Adrenal gland (tissue), 12 donors: ENCODE results near the gene ORC6. TPM values are rescaled to one million over a fixed set of nuclear protein-coding genes. Genes with fewer than 3 reads are reported as not detected.

ENCODE experiments used
- DNase-seq, 7 donors: peaks; one replicate each; pipeline ENCODE4 v3.0.0-alpha.2; 2019 to 2020
- H3K27ac ChIP-seq, 5 donors: fragments of 200-600 bp; sonication (generic) in 4 of 5; 1 replicate in 3 of 5; 2 replicates in 2 of 5; pipeline versions ENCODE4 v1.5.1 to v1.8.0; 2016 to 2020; ENCODE audit warnings: mild to moderate bottlenecking in 1 of 5
- H3K27me3 ChIP-seq: fragments of 200-600 bp; 2 replicates; pipeline ENCODE4 v1.8.0; 2021
- H3K36me3 ChIP-seq, 2 donors: fragments of 200-600 bp; replicated peaks in 1 of 2; 1 replicate in 1 of 2; 2 replicates in 1 of 2; pipeline versions ENCODE4 v1.5.1 to v1.8.0; 2018 to 2022
- H3K4me1 ChIP-seq, 2 donors: fragments of 200-600 bp; replicated peaks in 1 of 2; 1 replicate in 1 of 2; 2 replicates in 1 of 2; pipeline versions ENCODE4 v1.5.1 to v1.8.0; 2018 to 2021
- H3K4me3 ChIP-seq, 4 donors: fragments of 200-600 bp; sonication (generic) in 3 of 4; one replicate each; pipeline ENCODE4 v1.5.1; 2016 to 2018
- H3K9me3 ChIP-seq, 3 donors: fragments of 200-600 bp; sonication (generic) in 1 of 3; replicated peaks in 1 of 3; 1 replicate in 2 of 3; 2 replicates in 1 of 3; pipeline versions ENCODE4 v1.5.1 to v1.8.0; 2016 to 2021
- CTCF ChIP-seq, 6 experiments: fragments of 450-650 bp in 4 of 6; fragments of 200-600 bp in 2 of 6; sonication (generic) in 1 of 6; IDR thresholded peaks; 1 replicate in 5 of 6; 2 replicates in 1 of 6; pipeline versions ENCODE4 v1.5.1 to v1.8.0; 2016 to 2021; ENCODE audit warnings: antibody characterized with exemption in 6 of 6, mild to moderate bottlenecking in 2 of 6, moderate library complexity in 1 of 6
- POLR2A ChIP-seq, 2 donors: fragments of 450-650 bp; IDR thresholded peaks; one replicate each; pipeline ENCODE4 v1.6.1; 2017; ENCODE audit warnings: antibody characterized with exemption in 2 of 2, mild to moderate bottlenecking in 2 of 2, moderate library complexity in 1 of 2
- WGBS, 4 donors: extraction: QIAGEN DNeasy Blood & Tissue Kit in 2 of 4; methylation state at CpG; one replicate each; pipeline versions ENCODE4 v1.1.5 to v1.1.7; 2013 to 2017; 5-methylcytosine and 5-hydroxymethylcytosine counted together
- intact Hi-C, 2 donors: fragments of 100-400 bp; cut with DNase I; formaldehyde crosslinking; loops; one replicate each; pipeline versions ENCODE4 v1.14.1 to v1.15.0; 2022 to 2023
- polyA plus RNA-seq, 3 donors: library from polyadenylated mRNA; stranded (reverse); fragments of 200-250 nt in 2 of 3; fragments of 350-450 nt in 1 of 3; fragmentation: Illumina TruSeq in 1 of 3; extraction: RNeasy Lipid Tissue Mini Kit (QIAGEN cat#74804) in 1 of 3; gene quantifications; one replicate each; pipeline ENCODE4 v1.2.3, GENCODE V29; 2013 to 2014
- total RNA-seq, 9 donors: library from RNA; depleted of rRNA in 4 of 9; stranded (reverse); fragments of >200 nt in 4 of 9; fragments of 120-200 nt in 1 of 9; fragmentation: NEBNext Ultra II Directional in 1 of 9; extraction: Animal tissue kit (Norgen Biotek cat#: 25700) in 1 of 9; gene quantifications; one replicate each; pipeline versions ENCODE4 v1.1.0 to v1.2.4, GENCODE V29; 2013 to 2023
- donor health status: healthy with polysubstance abuse.
- donor health status: Bipolar disorder and iron deficiency.
- donor health status: DM: yes; HTN: yes; CAD: no.
- donor health status: DM: no; HTN: no; CAD: no.
- donor health status: DM: no; HTN: no; CAD: no.
- donor health status: DM: yes; HTN: yes; CAD: no.

ORC6 gene
- total and polyA plus RNA-seq, 12 donors: 0.55 to 16.1 (median 2.6) TPM; not detected in 1

GRCh38 chr16:46693598-46693997 is 4.1 kb downstream of the ORC6 start:
- TF ChIP-seq POLR2A (IDR thresholded peaks at IDR 0.05) (no peak), CTCF (IDR thresholded peaks at IDR 0.05) (no peak)
- H3K9me3 ChIP-seq: no peaks in the 10 kb centered on the region
- H3K27ac ChIP-seq: no peak overlapping the region
- H3K36me3 ChIP-seq: no peaks in the 10 kb centered on the region
- H3K4me3 ChIP-seq: no peak overlapping the region
- H3K27me3 ChIP-seq: no peaks in the 10 kb centered on the region
- intact Hi-C loops: no loop called here
- DNase-seq: no peak
- peaks cover 8 to 10% of the 10 kb centered on the region in 2 donors for H3K4me1 ChIP-seq
- WGBS, 4 donors: 91 to 95% (median 94%) methylated on average over 2 of the region's 2 CpGs

DNA sequence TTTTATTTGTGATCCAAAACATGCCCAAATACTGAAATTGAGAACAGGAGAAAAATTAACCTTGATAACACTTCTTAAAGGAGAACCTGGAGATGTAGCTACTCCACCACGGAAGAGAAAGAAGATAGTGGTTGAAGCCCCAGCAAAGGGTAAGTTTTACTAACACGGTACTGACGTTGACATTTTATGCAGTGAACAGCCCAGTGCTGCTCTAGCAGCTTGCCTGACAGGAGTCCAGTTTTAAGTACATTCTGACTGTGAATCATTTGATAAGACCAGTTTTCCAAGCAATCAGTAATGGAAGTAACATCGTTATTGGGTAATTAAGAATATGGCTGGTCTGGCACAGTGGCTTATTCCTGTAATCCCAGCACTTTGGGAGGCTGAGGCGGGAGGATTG is 6.5 kb downstream of the ORC6 start:
- Histone ChIP-seq H3K27ac (no peak overlapping the region), H3K4me3 (no peak overlapping the region), H3K9me3 (no peaks in the 10 kb centered on the region), H3K27me3 (no peaks in the 10 kb centered on the region), H3K36me3 (no peaks in the 10 kb centered on the region), H3K4me1 (peaks cover 0 to under 1% of the 10 kb centered on the region in 2 donors)
- WGBS, 4 donors: 85 to 94% (median 93%) methylated on average over 5 of the region's 5 CpGs
- TF ChIP-seq CTCF (IDR thresholded peaks at IDR 0.05) (no peak), POLR2A (IDR thresholded peaks at IDR 0.05) (no peak)
- intact Hi-C loops: no loop called here
- no peak for DNase-seq

DNA sequence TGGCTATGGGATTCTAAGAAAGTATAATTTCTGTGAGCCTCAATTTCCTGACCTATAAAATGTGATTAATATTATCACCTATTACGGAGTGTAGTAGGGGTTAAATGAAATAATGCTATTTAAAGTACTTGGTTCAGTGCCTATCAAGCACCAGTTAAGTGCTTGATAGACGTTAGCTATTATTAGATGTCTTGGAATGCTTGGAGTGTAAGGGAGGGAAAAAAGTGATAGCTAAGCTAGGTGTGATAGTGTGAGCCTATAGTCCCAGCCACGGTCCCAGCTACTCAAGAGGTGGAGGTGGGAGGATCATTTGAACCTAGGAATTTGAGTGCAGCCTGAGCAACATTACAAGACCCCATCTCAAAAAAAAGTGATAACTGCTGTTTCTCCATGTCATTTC is 7.5 kb downstream of the ORC6 start:
- H3K4me3 ChIP-seq: no peak overlapping the region
- no peaks in the 10 kb centered on the region for H3K9me3 ChIP-seq
- H3K27me3 ChIP-seq: no peaks in the 10 kb centered on the region
- 83 to 92% (median 91%) methylated on average over 3 of the region's 3 CpGs for WGBS, 4 donors
- no peak for DNase-seq
- intact Hi-C loops: no loop called here
- H3K27ac ChIP-seq: no peak overlapping the region
- no peaks in the 10 kb centered on the region for H3K36me3 ChIP-seq
- H3K4me1 ChIP-seq: no peaks in the 10 kb centered on the region
- TF ChIP-seq CTCF (IDR thresholded peaks at IDR 0.05) (no peak), POLR2A (IDR thresholded peaks at IDR 0.05) (no peak)

DNA sequence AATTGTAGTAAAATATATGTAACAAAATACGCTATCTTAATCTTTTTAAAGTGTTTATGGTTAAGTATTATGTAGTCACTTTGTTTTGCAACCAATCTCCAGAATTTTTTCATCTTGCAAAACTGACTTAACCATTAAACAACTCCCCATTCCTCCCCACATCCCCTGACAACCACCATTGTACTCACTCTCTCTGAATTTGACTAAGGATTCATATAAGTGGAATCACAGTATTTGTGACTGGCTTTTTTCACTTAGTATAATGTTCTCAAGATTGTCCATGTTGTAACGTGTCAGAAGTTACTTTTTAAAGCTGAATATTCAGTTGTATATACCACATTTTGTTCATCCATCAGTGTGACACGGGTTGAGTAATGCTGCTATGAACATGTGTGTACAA is 10.6 kb downstream of the ORC6 start:
- 94 to 100% (median 97%) methylated on average over 3 of the region's 3 CpGs for WGBS, 4 donors
- no peaks in the 10 kb centered on the region for H3K9me3 ChIP-seq
- no peak overlapping the region for H3K4me3 ChIP-seq
- intact Hi-C loops: no loop called here
- H3K27ac ChIP-seq: no peak overlapping the region
- no peaks in the 10 kb centered on the region for H3K36me3 ChIP-seq
- H3K27me3 ChIP-seq: no peaks in the 10 kb centered on the region
- H3K4me1 ChIP-seq: no peaks in the 10 kb centered on the region
- DNase-seq: no peak
- TF ChIP-seq CTCF (IDR thresholded peaks at IDR 0.05) (no peak), POLR2A (IDR thresholded peaks at IDR 0.05) (no peak)
